Measurements from ENCODE around the gene NUTF2. TPM values are rescaled to one million over a fixed set of nuclear protein-coding genes. Genes with fewer than 3 reads are reported as not detected.

Gene NUTF2
- total and polyA plus RNA-seq, 2 experiments from 2014 or later = 100 to 197 TPM

- peaks cover 10% of the 10 kb centered on the region for H3K4me1 ChIP-seq (ENCODE audit: insufficient read depth)
- H2AFZ ChIP-seq = no peak overlapping the region
- no peaks in the 10 kb centered on the region for H3K9me2 ChIP-seq (replicated peaks; ENCODE audit: insufficient read depth)
- DNase-seq (ENCODE audit: low spot score) = no peak
- no peaks in the 10 kb centered on the region for H3K27me3 ChIP-seq
- no peaks in the 10 kb centered on the region for H3K36me3 ChIP-seq (replicated peaks; ENCODE audit: insufficient read depth, low read depth)
- H3K9me3 ChIP-seq (ENCODE audit: low read depth) = no peaks in the 10 kb centered on the region
- peaks cover 40% of the 10 kb centered on the region for H3K79me2 ChIP-seq
- peak overlapping the region; percentile 86 for H3K4me2 ChIP-seq
- peak overlapping the region; percentile 88 for H3K27ac ChIP-seq
- peaks cover 17% of the 10 kb centered on the region for H4K20me1 ChIP-seq (ENCODE audit: insufficient read depth, poor library complexity, severe bottlenecking)
- 76% methylated on average over 3 of the region's 3 CpGs for WGBS (ENCODE audit: low lambda C conversion rate, missing lambda C conversion rate)
- TF ChIP-seq CTCF (IDR thresholded peaks at IDR 0.05; ENCODE audit: poor library complexity) = no peak
- no peak for TF ChIP-seq EZH2phosphoT487 (IDR thresholded peaks at IDR 0.05; ENCODE audit: low read depth, severe bottlenecking, unreplicated experiment)
- no peak for TF ChIP-seq EZH2 (IDR thresholded peaks at IDR 0.05; ENCODE audit: borderline replicate concordance)
- H3K4me3 ChIP-seq = no peak overlapping the region
Observed at GRCh38 chr16:67874372-67874771, 27.6 kb downstream of the NUTF2 start.

- Histone ChIP-seq H4K20me1 (ENCODE audit: insufficient read depth, poor library complexity, severe bottlenecking) (peaks cover 17% of the 10 kb centered on the region), H3K4me1 (ENCODE audit: insufficient read depth) (peaks cover 10% of the 10 kb centered on the region), H3K79me2 (peaks cover 40% of the 10 kb centered on the region)
Observed at GRCh38 chr16:67877064-67877463, 30.3 kb downstream of the NUTF2 start.

GRCh38 chr16:67878232-67878631 is 31.5 kb downstream of the NUTF2 start:
- H3K79me2 ChIP-seq = peaks cover 37% of the 10 kb centered on the region
- H3K9me2 ChIP-seq (replicated peaks; ENCODE audit: insufficient read depth) = no peaks in the 10 kb centered on the region
- no peak overlapping the region for H3K4me2 ChIP-seq
- H4K20me1 ChIP-seq (ENCODE audit: insufficient read depth, poor library complexity, severe bottlenecking) = peaks cover 17% of the 10 kb centered on the region
- TF ChIP-seq EZH2 (IDR thresholded peaks at IDR 0.05; ENCODE audit: borderline replicate concordance) (no peak), EZH2phosphoT487 (IDR thresholded peaks at IDR 0.05; ENCODE audit: low read depth, severe bottlenecking, unreplicated experiment) (no peak), CTCF (IDR thresholded peaks at IDR 0.05; ENCODE audit: poor library complexity) (no peak)
- H3K9me3 ChIP-seq (ENCODE audit: low read depth) = no peaks in the 10 kb centered on the region
- H3K27ac ChIP-seq = no peak overlapping the region
- WGBS (ENCODE audit: low lambda C conversion rate, missing lambda C conversion rate) = 93% methylated on average over 6 of the region's 6 CpGs
- no peaks in the 10 kb centered on the region for H3K36me3 ChIP-seq (replicated peaks; ENCODE audit: insufficient read depth, low read depth)
- DNase-seq (ENCODE audit: low spot score) = no peak
- no peaks in the 10 kb centered on the region for H3K27me3 ChIP-seq
- H3K4me3 ChIP-seq = no peak overlapping the region
- no peak overlapping the region for H2AFZ ChIP-seq
- H3K4me1 ChIP-seq (ENCODE audit: insufficient read depth) = peaks cover 10% of the 10 kb centered on the region

More at GRCh38 chr16:67877064-67877463, 30.3 kb downstream of the NUTF2 start:
- H3K4me3 ChIP-seq = no peak overlapping the region
- TF ChIP-seq EZH2phosphoT487 (IDR thresholded peaks at IDR 0.05; ENCODE audit: low read depth, severe bottlenecking, unreplicated experiment) (no peak), CTCF (IDR thresholded peaks at IDR 0.05; ENCODE audit: poor library complexity) (no peak), EZH2 (IDR thresholded peaks at IDR 0.05; ENCODE audit: borderline replicate concordance) (no peak)
- no peaks in the 10 kb centered on the region for H3K27me3 ChIP-seq
- no peaks in the 10 kb centered on the region for H3K36me3 ChIP-seq (replicated peaks; ENCODE audit: insufficient read depth, low read depth)
- no peak overlapping the region for H2AFZ ChIP-seq
- no peaks in the 10 kb centered on the region for H3K9me3 ChIP-seq (ENCODE audit: low read depth)
- no peak overlapping the region for H3K4me2 ChIP-seq
- WGBS (ENCODE audit: low lambda C conversion rate, missing lambda C conversion rate) = 98% methylated on average over 11 of the region's 11 CpGs
- no peak for DNase-seq (ENCODE audit: low spot score)
- no peaks in the 10 kb centered on the region for H3K9me2 ChIP-seq (replicated peaks; ENCODE audit: insufficient read depth)
- no peak overlapping the region for H3K27ac ChIP-seq

- Histone ChIP-seq H4K20me1 (ENCODE audit: insufficient read depth, poor library complexity, severe bottlenecking) (peaks cover 14% of the 10 kb centered on the region), H3K36me3 (replicated peaks; ENCODE audit: insufficient read depth, low read depth) (no peaks in the 10 kb centered on the region), H3K4me1 (ENCODE audit: insufficient read depth) (peaks cover 13% of the 10 kb centered on the region), H3K9me3 (ENCODE audit: low read depth) (no peaks in the 10 kb centered on the region), H3K27me3 (no peaks in the 10 kb centered on the region), H3K79me2 (peaks cover 31% of the 10 kb centered on the region), H3K4me2 (no peak overlapping the region), H3K9me2 (replicated peaks; ENCODE audit: insufficient read depth) (no peaks in the 10 kb centered on the region), H3K27ac (no peak overlapping the region), H2AFZ (no peak overlapping the region), H3K4me3 (no peak overlapping the region)
- 97% methylated on average over 9 of the region's 9 CpGs for WGBS (ENCODE audit: low lambda C conversion rate, missing lambda C conversion rate)
- no peak for DNase-seq (ENCODE audit: low spot score)
- TF ChIP-seq EZH2phosphoT487 (IDR thresholded peaks at IDR 0.05; ENCODE audit: low read depth, severe bottlenecking, unreplicated experiment) (no peak), EZH2 (IDR thresholded peaks at IDR 0.05; ENCODE audit: borderline replicate concordance) (no peak), CTCF (IDR thresholded peaks at IDR 0.05; ENCODE audit: poor library complexity) (no peak)
Observed at GRCh38 chr16:67878846-67879245, 32.1 kb downstream of the NUTF2 start.

Data from hepatocyte (in vitro differentiated cells).